ENCODE measurements around the gene KRTAP12-2.

The KRTAP12-2 gene

GRCh38 chr21:44666401-44667320 lies at the start of gene KRTAP12-2:
KRTAP12-2 (minus strand) TSS chr21:44666927; CDS start chr21:44666886, 41 bp downstream.
- H3K27ac Mint-ChIP-seq = no peak within 1 kb of the TSS
- no peak within 1 kb of the TSS for H3K4me3 Mint-ChIP-seq
- peaks cover 38% of the 10 kb centered on the region for H3K9me3 Mint-ChIP-seq
- CTCF ChIA-PET = no interaction called here
- H3K27me3 Mint-ChIP-seq = peaks cover 37% of the 10 kb centered on the region
- no peak for DNase-seq
- H3K36me3 Mint-ChIP-seq = peaks cover 7% of the 10 kb centered on the region
- no peaks in the 10 kb centered on the region for H3K4me1 Mint-ChIP-seq

- H3K4me3 Mint-ChIP-seq = no peak overlapping the region
- peak; percentile 10 for DNase-seq
- H3K9me3 Mint-ChIP-seq = no peaks in the 10 kb centered on the region
- peaks cover 1% of the 10 kb centered on the region for H3K36me3 Mint-ChIP-seq
- peaks cover 75% of the 10 kb centered on the region for H3K27me3 Mint-ChIP-seq
- peaks cover 14% of the 10 kb centered on the region for H3K4me1 Mint-ChIP-seq
- CTCF ChIA-PET = interaction anchor here (1.1 kb wide), 1 partner anchor 78 kb away, joined by 3 read pairs; no protein-coding TSS in a partner anchor
- H3K27ac Mint-ChIP-seq = no peak overlapping the region
Observed at GRCh38 chr21:44714905-44715304, 48.2 kb upstream of the KRTAP12-2 start.

GRCh38 chr21:44713846-44714245 lies 47.1 kb upstream of the KRTAP12-2 start:
- CTCF ChIA-PET = interaction anchor here (0.6 kb wide), 1 partner anchor 17 kb away, joined by 3 read pairs; no protein-coding TSS in a partner anchor
- peaks cover 20% of the 10 kb centered on the region for H3K4me1 Mint-ChIP-seq
- no peak overlapping the region for H3K27ac Mint-ChIP-seq

GRCh38 chr21:44713130-44713529 lies 46.4 kb upstream of the KRTAP12-2 start:
- Mint-ChIP-seq H3K27ac (no peak overlapping the region), H3K9me3 (no peaks in the 10 kb centered on the region), H3K4me1 (peaks cover 22% of the 10 kb centered on the region), H3K27me3 (peaks cover 81% of the 10 kb centered on the region), H3K4me3 (no peak overlapping the region), H3K36me3 (peaks cover 3% of the 10 kb centered on the region)
- DNase-seq = peak; percentile 3
- CTCF ChIA-PET = no interaction called here

More at GRCh38 chr21:44713846-44714245, 47.1 kb upstream of the KRTAP12-2 start:
- Mint-ChIP-seq H3K36me3 (peaks cover 3% of the 10 kb centered on the region), H3K27me3 (peaks cover 81% of the 10 kb centered on the region), H3K4me3 (no peak overlapping the region), H3K9me3 (no peaks in the 10 kb centered on the region)
- peak; percentile 13 for DNase-seq

GRCh38 chr21:44712203-44713028 lies 45.7 kb upstream of the KRTAP12-2 start:
- Mint-ChIP-seq H3K36me3 (peaks cover 3% of the 10 kb centered on the region), H3K4me3 (no peak overlapping the region), H3K4me1 (peaks cover 22% of the 10 kb centered on the region), H3K27ac (no peak overlapping the region), H3K9me3 (no peaks in the 10 kb centered on the region), H3K27me3 (peaks cover 87% of the 10 kb centered on the region)
- CTCF ChIA-PET = no interaction called here
- DNase-seq = peak; percentile 3

- H3K4me3 Mint-ChIP-seq = no peak within 1 kb of the TSS
- H3K4me1 Mint-ChIP-seq = peaks cover 22% of the 10 kb centered on the region
- no peak within 1 kb of the TSS for H3K27ac Mint-ChIP-seq
- DNase-seq = peak; percentile 20
- H3K9me3 Mint-ChIP-seq = no peaks in the 10 kb centered on the region
- H3K27me3 Mint-ChIP-seq = peaks cover 95% of the 10 kb centered on the region
- H3K36me3 Mint-ChIP-seq = peaks cover 3% of the 10 kb centered on the region
- CTCF ChIA-PET = no interaction called here
Observed at GRCh38 chr21:44711327-44712202, 44.8 kb upstream of the KRTAP12-2 start, which contains the start of gene TSPEAR. TSPEAR (minus strand) TSS chr21:44711572; CDS start chr21:44711514, 58 bp downstream.

GRCh38 chr21:44710756-44711326 lies 44.1 kb upstream of the KRTAP12-2 start:
- peaks cover 8% of the 10 kb centered on the region for H3K36me3 Mint-ChIP-seq
- peaks cover 22% of the 10 kb centered on the region for H3K4me1 Mint-ChIP-seq
- no peak overlapping the region for H3K4me3 Mint-ChIP-seq
- peak; percentile 22 for DNase-seq
- CTCF ChIA-PET = interaction anchor here (1.6 kb wide), 1 partner anchor 83 kb away, joined by 5 read pairs; no protein-coding TSS in a partner anchor
- H3K27me3 Mint-ChIP-seq = peaks cover 99% of the 10 kb centered on the region
- no peak overlapping the region for H3K27ac Mint-ChIP-seq
- peaks cover 6% of the 10 kb centered on the region for H3K9me3 Mint-ChIP-seq

GRCh38 chr21:44710294-44710665 lies 43.6 kb upstream of the KRTAP12-2 start:
- Mint-ChIP-seq H3K9me3 (peaks cover 9% of the 10 kb centered on the region), H3K36me3 (peaks cover 11% of the 10 kb centered on the region), H3K4me1 (peaks cover 20% of the 10 kb centered on the region), H3K27me3 (peaks cover 99% of the 10 kb centered on the region), H3K27ac (no peak overlapping the region), H3K4me3 (no peak overlapping the region)
- CTCF ChIA-PET = interaction anchor here (1.6 kb wide), 1 partner anchor 83 kb away, joined by 5 read pairs; no protein-coding TSS in a partner anchor
- peak; percentile 18 for DNase-seq

- H3K27ac Mint-ChIP-seq = no peak overlapping the region
- peaks cover 12% of the 10 kb centered on the region for H3K9me3 Mint-ChIP-seq
- no peak overlapping the region for H3K4me3 Mint-ChIP-seq
- H3K27me3 Mint-ChIP-seq = peaks cover 100% of the 10 kb centered on the region
- peak; percentile 21 for DNase-seq
- peaks cover 15% of the 10 kb centered on the region for H3K4me1 Mint-ChIP-seq
- H3K36me3 Mint-ChIP-seq = peaks cover 13% of the 10 kb centered on the region
- CTCF ChIA-PET = interaction anchor here (1.6 kb wide), 1 partner anchor 84 kb away, joined by 5 read pairs; no protein-coding TSS in a partner anchor
Observed at GRCh38 chr21:44709426-44710293, 42.9 kb upstream of the KRTAP12-2 start.

GRCh38 chr21:44708866-44709425 lies 42.2 kb upstream of the KRTAP12-2 start:
- CTCF ChIA-PET = no interaction called here
- H3K4me3 Mint-ChIP-seq = no peak overlapping the region
- peaks cover 16% of the 10 kb centered on the region for H3K36me3 Mint-ChIP-seq

GRCh38 chr21:44708213-44708865 lies 41.6 kb upstream of the KRTAP12-2 start:
- CTCF ChIA-PET = interaction anchor here (0.9 to 1.1 kb wide), 2 partner anchors 11 to 85 kb away, joined by 3 to 6 read pairs; no protein-coding TSS in a partner anchor

More at GRCh38 chr21:44708866-44709425, 42.2 kb upstream of the KRTAP12-2 start:
- peaks cover 100% of the 10 kb centered on the region for H3K27me3 Mint-ChIP-seq
- H3K9me3 Mint-ChIP-seq = peaks cover 12% of the 10 kb centered on the region
- peaks cover 15% of the 10 kb centered on the region for H3K4me1 Mint-ChIP-seq
- H3K27ac Mint-ChIP-seq = no peak overlapping the region
- DNase-seq = peak; percentile 15

More at GRCh38 chr21:44708213-44708865, 41.6 kb upstream of the KRTAP12-2 start:
- peaks cover 16% of the 10 kb centered on the region for H3K36me3 Mint-ChIP-seq
- H3K27ac Mint-ChIP-seq = no peak overlapping the region
- no peak overlapping the region for H3K4me3 Mint-ChIP-seq
- peak; percentile 19 for DNase-seq
- H3K27me3 Mint-ChIP-seq = peaks cover 100% of the 10 kb centered on the region
- H3K4me1 Mint-ChIP-seq = peaks cover 15% of the 10 kb centered on the region
- peaks cover 12% of the 10 kb centered on the region for H3K9me3 Mint-ChIP-seq

Data from activated naive CD4-positive, alpha-beta T cell treated with anti-CD3 and anti-CD28 coated beads, Interleukin-2, amount 10 ng/mL, durations not matched to agents 7 days and 5 days (primary cell).